ENCODE measurements around the gene PIM3. TPM values are rescaled to one million over a fixed set of nuclear protein-coding genes. Genes with fewer than 3 reads are reported as not detected.
A peak's percentile ranks its signal among the peaks of the same experiment; 100 is the strongest.

The PIM3 gene
- total and polyA plus RNA-seq, 10 of the 15 experiments (the other 5 are each of a cell fraction or from before 2014, with no cell fraction given), result 0.31 to 60.8 (median 12.4) TPM

DNA sequence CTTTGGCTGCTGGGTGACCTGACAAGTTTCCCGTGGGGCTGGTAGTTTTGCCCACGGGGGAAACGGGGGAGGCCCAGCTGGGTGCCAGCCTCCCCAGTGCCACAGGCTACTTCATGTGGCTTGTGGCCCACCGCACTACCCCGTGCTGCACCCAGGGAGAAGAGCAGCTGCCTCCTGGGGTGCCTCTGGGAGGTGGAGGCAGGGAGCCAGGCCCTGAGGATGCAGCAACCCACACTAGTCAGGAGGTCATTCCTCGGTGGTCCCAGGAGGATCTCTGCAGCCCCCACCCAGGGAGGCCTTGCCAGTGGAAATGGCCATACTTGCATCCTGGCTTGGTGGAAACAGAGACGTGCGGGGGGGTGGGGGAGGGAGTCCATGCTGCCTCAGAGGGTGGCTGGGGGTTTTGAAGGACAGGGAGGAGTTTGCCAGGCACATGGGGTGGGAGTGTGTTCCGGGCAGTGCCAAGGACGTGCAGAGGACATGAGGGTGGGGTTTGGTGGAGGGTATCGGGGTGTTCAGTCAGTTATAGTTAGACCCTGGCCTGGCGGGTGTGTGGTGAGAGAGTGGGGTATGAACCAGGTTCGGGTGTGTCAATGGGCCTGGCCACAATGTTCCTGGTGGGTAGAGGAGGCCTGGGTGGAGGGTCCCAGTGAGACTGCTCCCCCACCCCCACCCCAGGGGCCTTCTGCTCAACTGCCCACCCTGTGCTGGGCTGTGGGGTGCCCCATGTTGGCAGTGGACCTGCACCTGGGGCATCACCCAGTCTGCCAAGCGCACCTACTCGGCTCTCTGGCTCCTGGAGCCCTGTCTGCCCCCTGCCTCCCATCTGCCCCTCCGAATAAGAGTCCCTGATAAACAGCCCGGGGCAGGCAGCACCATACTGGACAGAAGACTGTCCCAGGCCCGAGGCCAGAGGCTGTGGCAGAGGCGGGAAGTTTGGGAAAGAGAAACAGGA, 3.8 kb downstream of the PIM3 start (continued):
- TF ChIP-seq MTA3 (IDR thresholded peaks at IDR 0.05; ENCODE audit: borderline replicate concordance, low read length) (no peak), LARP7 (IDR thresholded peaks at IDR 0.05) (0 out of 2 replicates have a peak, but pooled peaks have one; percentile 4), JUND (IDR thresholded peaks at IDR 0.05; ENCODE audit: low read depth, low read length) (no peak), BHLHE40 (IDR thresholded peaks at IDR 0.05; ENCODE audit: borderline replicate concordance in 1 of 2, low read depth in 2 of 2, low read length in 1 of 2) (no peak), POLR2AphosphoS5 (IDR thresholded peaks at IDR 0.05; ENCODE audit: low read length) (peak; percentile 82), WRNIP1 (IDR thresholded peaks at IDR 0.05; ENCODE audit: borderline replicate concordance, low read depth, low read length) (no peak), POLR2AphosphoS2 (IDR thresholded peaks at IDR 0.05; ENCODE audit: low read depth, low read length) (peak; percentile 30; the same call in 1 of the 2 replicates), MEF2B (IDR thresholded peaks at IDR 0.05; ENCODE audit: partially characterized antibody, poor library complexity, severe bottlenecking) (no peak), CHD1 (IDR thresholded peaks at IDR 0.05; ENCODE audit: low read depth, low read length) (no peak), ZSCAN29 (IDR thresholded peaks at IDR 0.05) (no peak), NFYB (IDR thresholded peaks at IDR 0.05; ENCODE audit: insufficient read depth, low read depth, low read length) (no peak), EP300 (IDR thresholded peaks at IDR 0.05; ENCODE audit: borderline replicate concordance in 1 of 2, control insufficient read depth in 1 of 2, low read depth in 2 of 2, low read length in 2 of 2) (no peak)
- TF ChIP-seq, protein P1, sequence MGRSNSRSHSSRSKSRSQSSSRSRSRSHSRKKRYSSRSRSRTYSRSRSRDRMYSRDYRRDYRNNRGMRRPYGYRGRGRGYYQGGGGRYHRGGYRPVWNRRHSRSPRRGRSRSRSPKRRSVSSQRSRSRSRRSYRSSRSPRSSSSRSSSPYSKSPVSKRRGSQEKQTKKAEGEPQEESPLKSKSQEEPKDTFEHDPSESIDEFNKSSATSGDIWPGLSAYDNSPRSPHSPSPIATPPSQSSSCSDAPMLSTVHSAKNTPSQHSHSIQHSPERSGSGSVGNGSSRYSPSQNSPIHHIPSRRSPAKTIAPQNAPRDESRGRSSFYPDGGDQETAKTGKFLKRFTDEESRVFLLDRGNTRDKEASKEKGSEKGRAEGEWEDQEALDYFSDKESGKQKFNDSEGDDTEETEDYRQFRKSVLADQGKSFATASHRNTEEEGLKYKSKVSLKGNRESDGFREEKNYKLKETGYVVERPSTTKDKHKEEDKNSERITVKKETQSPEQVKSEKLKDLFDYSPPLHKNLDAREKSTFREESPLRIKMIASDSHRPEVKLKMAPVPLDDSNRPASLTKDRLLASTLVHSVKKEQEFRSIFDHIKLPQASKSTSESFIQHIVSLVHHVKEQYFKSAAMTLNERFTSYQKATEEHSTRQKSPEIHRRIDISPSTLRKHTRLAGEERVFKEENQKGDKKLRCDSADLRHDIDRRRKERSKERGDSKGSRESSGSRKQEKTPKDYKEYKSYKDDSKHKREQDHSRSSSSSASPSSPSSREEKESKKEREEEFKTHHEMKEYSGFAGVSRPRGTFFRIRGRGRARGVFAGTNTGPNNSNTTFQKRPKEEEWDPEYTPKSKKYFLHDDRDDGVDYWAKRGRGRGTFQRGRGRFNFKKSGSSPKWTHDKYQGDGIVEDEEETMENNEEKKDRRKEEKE (IDR thresholded peaks at IDR 0.05), result no peak
- TF ChIP-seq, protein P2, sequence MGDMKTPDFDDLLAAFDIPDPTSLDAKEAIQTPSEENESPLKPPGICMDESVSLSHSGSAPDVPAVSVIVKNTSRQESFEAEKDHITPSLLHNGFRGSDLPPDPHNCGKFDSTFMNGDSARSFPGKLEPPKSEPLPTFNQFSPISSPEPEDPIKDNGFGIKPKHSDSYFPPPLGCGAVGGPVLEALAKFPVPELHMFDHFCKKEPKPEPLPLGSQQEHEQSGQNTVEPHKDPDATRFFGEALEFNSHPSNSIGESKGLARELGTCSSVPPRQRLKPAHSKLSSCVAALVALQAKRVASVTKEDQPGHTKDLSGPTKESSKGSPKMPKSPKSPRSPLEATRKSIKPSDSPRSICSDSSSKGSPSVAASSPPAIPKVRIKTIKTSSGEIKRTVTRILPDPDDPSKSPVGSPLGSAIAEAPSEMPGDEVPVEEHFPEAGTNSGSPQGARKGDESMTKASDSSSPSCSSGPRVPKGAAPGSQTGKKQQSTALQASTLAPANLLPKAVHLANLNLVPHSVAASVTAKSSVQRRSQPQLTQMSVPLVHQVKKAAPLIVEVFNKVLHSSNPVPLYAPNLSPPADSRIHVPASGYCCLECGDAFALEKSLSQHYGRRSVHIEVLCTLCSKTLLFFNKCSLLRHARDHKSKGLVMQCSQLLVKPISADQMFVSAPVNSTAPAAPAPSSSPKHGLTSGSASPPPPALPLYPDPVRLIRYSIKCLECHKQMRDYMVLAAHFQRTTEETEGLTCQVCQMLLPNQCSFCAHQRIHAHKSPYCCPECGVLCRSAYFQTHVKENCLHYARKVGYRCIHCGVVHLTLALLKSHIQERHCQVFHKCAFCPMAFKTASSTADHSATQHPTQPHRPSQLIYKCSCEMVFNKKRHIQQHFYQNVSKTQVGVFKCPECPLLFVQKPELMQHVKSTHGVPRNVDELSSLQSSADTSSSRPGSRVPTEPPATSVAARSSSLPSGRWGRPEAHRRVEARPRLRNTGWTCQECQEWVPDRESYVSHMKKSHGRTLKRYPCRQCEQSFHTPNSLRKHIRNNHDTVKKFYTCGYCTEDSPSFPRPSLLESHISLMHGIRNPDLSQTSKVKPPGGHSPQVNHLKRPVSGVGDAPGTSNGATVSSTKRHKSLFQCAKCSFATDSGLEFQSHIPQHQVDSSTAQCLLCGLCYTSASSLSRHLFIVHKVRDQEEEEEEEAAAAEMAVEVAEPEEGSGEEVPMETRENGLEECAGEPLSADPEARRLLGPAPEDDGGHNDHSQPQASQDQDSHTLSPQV (IDR thresholded peaks at IDR 0.05), result no peak
- TF ChIP-seq, protein P3, sequence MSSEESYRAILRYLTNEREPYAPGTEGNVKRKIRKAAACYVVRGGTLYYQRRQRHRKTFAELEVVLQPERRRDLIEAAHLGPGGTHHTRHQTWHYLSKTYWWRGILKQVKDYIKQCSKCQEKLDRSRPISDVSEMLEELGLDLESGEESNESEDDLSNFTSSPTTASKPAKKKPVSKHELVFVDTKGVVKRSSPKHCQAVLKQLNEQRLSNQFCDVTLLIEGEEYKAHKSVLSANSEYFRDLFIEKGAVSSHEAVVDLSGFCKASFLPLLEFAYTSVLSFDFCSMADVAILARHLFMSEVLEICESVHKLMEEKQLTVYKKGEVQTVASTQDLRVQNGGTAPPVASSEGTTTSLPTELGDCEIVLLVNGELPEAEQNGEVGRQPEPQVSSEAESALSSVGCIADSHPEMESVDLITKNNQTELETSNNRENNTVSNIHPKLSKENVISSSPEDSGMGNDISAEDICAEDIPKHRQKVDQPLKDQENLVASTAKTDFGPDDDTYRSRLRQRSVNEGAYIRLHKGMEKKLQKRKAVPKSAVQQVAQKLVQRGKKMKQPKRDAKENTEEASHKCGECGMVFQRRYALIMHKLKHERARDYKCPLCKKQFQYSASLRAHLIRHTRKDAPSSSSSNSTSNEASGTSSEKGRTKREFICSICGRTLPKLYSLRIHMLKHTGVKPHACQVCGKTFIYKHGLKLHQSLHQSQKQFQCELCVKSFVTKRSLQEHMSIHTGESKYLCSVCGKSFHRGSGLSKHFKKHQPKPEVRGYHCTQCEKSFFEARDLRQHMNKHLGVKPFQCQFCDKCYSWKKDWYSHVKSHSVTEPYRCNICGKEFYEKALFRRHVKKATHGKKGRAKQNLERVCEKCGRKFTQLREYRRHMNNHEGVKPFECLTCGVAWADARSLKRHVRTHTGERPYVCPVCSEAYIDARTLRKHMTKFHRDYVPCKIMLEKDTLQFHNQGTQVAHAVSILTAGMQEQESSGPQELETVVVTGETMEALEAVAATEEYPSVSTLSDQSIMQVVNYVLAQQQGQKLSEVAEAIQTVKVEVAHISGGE (CRISPR knock-in tag; IDR thresholded peaks at IDR 0.05), result no peak
